T-helper 1 cell treated with Interleukin-12 subunit alpha and Interleukin-12 subunit beta and Interleukin-4 antibody, amounts not matched to agents 30 μg/mL and 1 μg/mL, for 36 hours (primary cell): ENCODE results near the gene RAD17.
"Not testable (repeated sequence)": the region's sequence is repeated elsewhere in the genome, so short reads cannot be mapped to it uniquely, and the experiment has no call there.

Source experiments
- H3K27ac Mint-ChIP-seq: one replicate; pipeline ENCODE4 v1.8.0; 2021; ENCODE audit warnings: mild to moderate bottlenecking, mixed read lengths
- H3K27me3 Mint-ChIP-seq: one replicate; pipeline ENCODE4 v1.8.0; 2021; ENCODE audit warnings: low read depth, mixed read lengths
- H3K36me3 Mint-ChIP-seq: one replicate; pipeline ENCODE4 v1.8.0; 2021; ENCODE audit warnings: low read depth, mixed read lengths
- H3K4me1 Mint-ChIP-seq: one replicate; pipeline ENCODE4 v1.8.0; 2021; ENCODE audit warnings: low read depth, mixed read lengths
- H3K4me3 Mint-ChIP-seq: one replicate; pipeline ENCODE4 v1.8.0; 2021; ENCODE audit warnings: mild to moderate bottlenecking, moderate library complexity, mixed read lengths
- H3K9me3 Mint-ChIP-seq: one replicate; pipeline ENCODE4 v1.8.0; 2021; ENCODE audit warnings: mixed read lengths

Gene RAD17

GRCh38 chr5:69431424-69432303 is 62.0 kb downstream of the RAD17 start:
- H3K4me3 Mint-ChIP-seq: no peak overlapping the region
- no peaks in the 10 kb centered on the region for H3K4me1 Mint-ChIP-seq
- no peaks in the 10 kb centered on the region for H3K9me3 Mint-ChIP-seq
- H3K27me3 Mint-ChIP-seq: no peaks in the 10 kb centered on the region
- no peaks in the 10 kb centered on the region for H3K36me3 Mint-ChIP-seq
- no peak overlapping the region for H3K27ac Mint-ChIP-seq

GRCh38 chr5:69432412-69433206 is 63.0 kb downstream of the RAD17 start:
- no peak overlapping the region for H3K4me3 Mint-ChIP-seq
- H3K27ac Mint-ChIP-seq: no peak overlapping the region
- H3K27me3 Mint-ChIP-seq: no peaks in the 10 kb centered on the region
- no peaks in the 10 kb centered on the region for H3K9me3 Mint-ChIP-seq
- H3K36me3 Mint-ChIP-seq: no peaks in the 10 kb centered on the region
- no peaks in the 10 kb centered on the region for H3K4me1 Mint-ChIP-seq

- H3K9me3 Mint-ChIP-seq, H3K4me1 Mint-ChIP-seq, H3K4me3 Mint-ChIP-seq, H3K27ac Mint-ChIP-seq, H3K27me3 Mint-ChIP-seq, H3K36me3 Mint-ChIP-seq: not testable (repeated sequence)
These were observed 65.8 kb downstream of the RAD17 start for GRCh38 chr5:69435276-69435884.

GRCh38 chr5:69444127-69444754 is 74.6 kb downstream of the RAD17 start:
- H3K4me3 Mint-ChIP-seq: no peak overlapping the region
- H3K27ac Mint-ChIP-seq: no peak overlapping the region
- no peaks in the 10 kb centered on the region for H3K27me3 Mint-ChIP-seq
- no peaks in the 10 kb centered on the region for H3K36me3 Mint-ChIP-seq
- H3K9me3 Mint-ChIP-seq: no peaks in the 10 kb centered on the region
- no peaks in the 10 kb centered on the region for H3K4me1 Mint-ChIP-seq

- no peak overlapping the region for H3K27ac Mint-ChIP-seq
- no peaks in the 10 kb centered on the region for H3K4me1 Mint-ChIP-seq
- H3K4me3 Mint-ChIP-seq: no peak overlapping the region
- no peaks in the 10 kb centered on the region for H3K36me3 Mint-ChIP-seq
- H3K27me3 Mint-ChIP-seq: no peaks in the 10 kb centered on the region
- no peaks in the 10 kb centered on the region for H3K9me3 Mint-ChIP-seq
These were observed 79.9 kb downstream of the RAD17 start for GRCh38 chr5:69449511-69449910.

- H3K9me3 Mint-ChIP-seq: no peaks in the 10 kb centered on the region
- no peaks in the 10 kb centered on the region for H3K27me3 Mint-ChIP-seq
- H3K4me3 Mint-ChIP-seq: no peak overlapping the region
- H3K4me1 Mint-ChIP-seq: no peaks in the 10 kb centered on the region
- H3K27ac Mint-ChIP-seq: no peak overlapping the region
- no peaks in the 10 kb centered on the region for H3K36me3 Mint-ChIP-seq
These were observed 80.5 kb downstream of the RAD17 start for GRCh38 chr5:69450116-69450515.

GRCh38 chr5:69450527-69450926 is 80.9 kb downstream of the RAD17 start:
- not testable (repeated sequence) for H3K36me3 Mint-ChIP-seq, H3K27me3 Mint-ChIP-seq, H3K27ac Mint-ChIP-seq, H3K4me1 Mint-ChIP-seq, H3K9me3 Mint-ChIP-seq, H3K4me3 Mint-ChIP-seq

GRCh38 chr5:69451941-69452647 is 82.5 kb downstream of the RAD17 start:
- Mint-ChIP-seq H3K4me1 (no peaks in the 10 kb centered on the region), H3K27me3 (no peaks in the 10 kb centered on the region), H3K9me3 (no peaks in the 10 kb centered on the region), H3K27ac (no peak overlapping the region), H3K36me3 (no peaks in the 10 kb centered on the region), H3K4me3 (no peak overlapping the region)

GRCh38 chr5:69453487-69453886 is 83.9 kb downstream of the RAD17 start:
- not testable (repeated sequence) for H3K4me1 Mint-ChIP-seq, H3K4me3 Mint-ChIP-seq, H3K27me3 Mint-ChIP-seq, H3K9me3 Mint-ChIP-seq, H3K36me3 Mint-ChIP-seq, H3K27ac Mint-ChIP-seq

- H3K36me3 Mint-ChIP-seq: no peaks in the 10 kb centered on the region
- no peaks in the 10 kb centered on the region for H3K27me3 Mint-ChIP-seq
- H3K9me3 Mint-ChIP-seq: no peaks in the 10 kb centered on the region
These were observed 85.0 kb downstream of the RAD17 start for GRCh38 chr5:69454460-69455249.

GRCh38 chr5:69455428-69455988 is 85.9 kb downstream of the RAD17 start:
- not testable (repeated sequence) for H3K36me3 Mint-ChIP-seq, H3K9me3 Mint-ChIP-seq, H3K4me3 Mint-ChIP-seq, H3K27ac Mint-ChIP-seq, H3K4me1 Mint-ChIP-seq, H3K27me3 Mint-ChIP-seq

More at GRCh38 chr5:69454460-69455249, 85.0 kb downstream of the RAD17 start:
- no peak overlapping the region for H3K27ac Mint-ChIP-seq
- no peaks in the 10 kb centered on the region for H3K4me1 Mint-ChIP-seq
- no peak overlapping the region for H3K4me3 Mint-ChIP-seq

- no peak overlapping the region for H3K4me3 Mint-ChIP-seq
- H3K9me3 Mint-ChIP-seq: no peaks in the 10 kb centered on the region
- H3K27ac Mint-ChIP-seq: no peak overlapping the region
- no peaks in the 10 kb centered on the region for H3K27me3 Mint-ChIP-seq
- no peaks in the 10 kb centered on the region for H3K36me3 Mint-ChIP-seq
- no peaks in the 10 kb centered on the region for H3K4me1 Mint-ChIP-seq
These were observed 92.6 kb downstream of the RAD17 start for GRCh38 chr5:69462170-69462569.
